ENCODE results near the gene GRWD1. TPM values are rescaled to one million over a fixed set of nuclear protein-coding genes. Genes with fewer than 3 reads are reported as not detected.

GRWD1 gene
- polyA plus RNA-seq, 1 experiment, result 20.0 TPM

DNA sequence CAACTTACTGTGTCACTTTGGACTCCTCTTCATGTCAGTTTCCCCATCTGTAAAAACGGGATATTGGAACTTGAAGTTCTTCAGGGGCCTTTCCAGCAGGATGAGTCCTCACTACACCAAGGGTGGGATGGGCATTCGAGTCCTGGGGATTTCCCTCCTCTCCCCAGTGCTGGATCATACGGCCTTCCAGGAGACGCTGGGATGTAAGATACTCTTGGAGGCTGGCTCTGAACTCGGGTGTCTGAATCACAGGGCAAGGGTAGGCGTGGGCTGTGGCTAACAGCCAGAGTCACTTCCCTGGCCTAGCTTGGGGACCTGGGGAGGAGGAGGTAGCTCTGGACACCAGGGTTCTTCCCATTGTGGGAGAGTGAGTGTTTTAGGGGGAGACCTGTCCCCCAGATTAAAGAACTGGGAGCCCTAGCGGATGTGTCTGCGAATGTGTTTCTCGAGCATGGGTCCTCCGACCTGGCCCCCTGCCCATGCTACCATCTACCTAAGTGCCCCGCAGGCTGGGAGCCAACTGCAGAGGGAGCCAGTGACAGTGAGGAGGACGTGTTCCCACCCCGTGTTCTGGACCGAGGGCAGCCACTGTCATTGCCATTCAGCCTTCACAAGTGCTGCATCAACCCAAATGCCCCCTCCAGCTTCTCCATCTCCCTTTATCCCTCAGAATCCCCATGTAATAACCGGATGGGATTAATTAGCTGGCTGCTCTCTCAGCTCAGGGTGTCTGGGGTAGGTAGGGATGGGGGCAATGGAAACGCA lies 21.0 kb downstream of the GRWD1 start:
- no peak for DNase-seq (ENCODE audit: low read depth)
- Histone ChIP-seq H3K4me3 (ENCODE audit: low read depth, low read length) (no peak overlapping the region), H3K27me3 (ENCODE audit: control insufficient read depth, insufficient read depth, low read length) (no peaks in the 10 kb centered on the region), H3K36me3 (ENCODE audit: control insufficient read depth, insufficient read depth, low read length) (peaks cover 10% of the 10 kb centered on the region)
- ChIA-PET CTCF (no interaction called here), POLR2A (no interaction called here)
- TF ChIP-seq, protein P1, sequence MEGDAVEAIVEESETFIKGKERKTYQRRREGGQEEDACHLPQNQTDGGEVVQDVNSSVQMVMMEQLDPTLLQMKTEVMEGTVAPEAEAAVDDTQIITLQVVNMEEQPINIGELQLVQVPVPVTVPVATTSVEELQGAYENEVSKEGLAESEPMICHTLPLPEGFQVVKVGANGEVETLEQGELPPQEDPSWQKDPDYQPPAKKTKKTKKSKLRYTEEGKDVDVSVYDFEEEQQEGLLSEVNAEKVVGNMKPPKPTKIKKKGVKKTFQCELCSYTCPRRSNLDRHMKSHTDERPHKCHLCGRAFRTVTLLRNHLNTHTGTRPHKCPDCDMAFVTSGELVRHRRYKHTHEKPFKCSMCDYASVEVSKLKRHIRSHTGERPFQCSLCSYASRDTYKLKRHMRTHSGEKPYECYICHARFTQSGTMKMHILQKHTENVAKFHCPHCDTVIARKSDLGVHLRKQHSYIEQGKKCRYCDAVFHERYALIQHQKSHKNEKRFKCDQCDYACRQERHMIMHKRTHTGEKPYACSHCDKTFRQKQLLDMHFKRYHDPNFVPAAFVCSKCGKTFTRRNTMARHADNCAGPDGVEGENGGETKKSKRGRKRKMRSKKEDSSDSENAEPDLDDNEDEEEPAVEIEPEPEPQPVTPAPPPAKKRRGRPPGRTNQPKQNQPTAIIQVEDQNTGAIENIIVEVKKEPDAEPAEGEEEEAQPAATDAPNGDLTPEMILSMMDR (IDR thresholded peaks at IDR 0.05; ENCODE audit: insufficient read depth, low read depth, low read length), result no peak

DNA sequence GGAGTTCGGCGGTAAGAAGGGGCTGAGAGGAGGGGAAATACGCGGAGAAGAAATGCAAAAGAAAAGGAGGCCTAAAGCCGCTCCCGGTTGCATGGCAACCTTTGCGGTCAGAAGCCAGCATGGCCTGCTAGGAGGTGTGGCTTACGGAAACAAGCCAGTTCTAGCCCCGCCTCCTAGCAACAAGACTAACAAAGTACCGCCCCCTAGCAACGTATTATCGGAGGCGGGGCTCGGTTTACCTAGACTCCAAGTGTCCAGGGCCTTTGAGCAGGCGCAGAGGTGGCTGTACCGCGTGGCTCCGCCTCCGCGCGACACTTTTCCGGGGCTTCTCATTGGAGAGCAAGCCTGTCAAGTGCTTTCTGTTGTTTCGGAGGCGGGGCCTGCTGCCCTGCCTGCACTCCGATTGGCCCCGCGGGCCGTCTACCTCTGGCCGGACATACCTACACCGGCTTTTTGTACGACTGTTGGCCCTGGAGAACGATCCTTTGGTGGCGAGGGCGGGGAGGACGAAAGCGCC lies 23.0 kb downstream of the GRWD1 start:
- ChIA-PET POLR2A (interaction anchor here (0.7 kb wide), 1 partner anchor 27 kb away, joined by 4 read pairs; no protein-coding TSS in a partner anchor), CTCF (interaction anchor here (1.3 kb wide), 1 partner anchor 77 kb away, joined by 3 read pairs; no protein-coding TSS in a partner anchor)

DNA sequence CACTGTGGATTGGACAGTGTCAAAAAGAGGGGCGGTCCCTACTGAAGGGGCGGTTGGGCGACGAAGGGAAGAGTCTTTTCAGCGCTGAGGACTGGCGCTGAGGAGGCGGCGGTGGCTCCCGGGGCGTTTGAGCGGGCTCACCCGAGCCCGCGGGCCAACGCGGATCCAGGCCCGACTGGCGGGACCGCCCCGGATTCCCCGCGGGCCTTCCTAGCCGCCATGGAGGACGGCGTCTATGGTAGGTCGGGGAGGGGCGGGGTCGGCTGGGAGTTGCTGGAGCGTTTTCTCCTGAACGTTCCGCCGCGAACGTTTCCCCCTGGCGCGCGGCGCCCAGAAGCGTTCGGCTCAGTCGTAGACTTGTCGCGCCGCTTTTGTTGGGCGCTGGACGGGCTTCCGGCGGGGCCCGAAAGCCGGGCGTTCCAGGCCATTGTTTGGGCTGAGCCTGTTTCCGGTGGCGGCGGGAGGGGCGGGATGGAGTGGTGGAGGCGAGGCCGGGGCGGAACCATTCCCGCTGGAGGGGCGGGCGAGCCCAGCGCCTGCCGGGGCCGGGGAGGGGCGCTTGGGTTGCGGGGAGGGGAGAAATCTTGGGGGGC lies 23.6 kb downstream of the GRWD1 start, which contains the start of gene CYTH2:
Gene CYTH2 (plus strand): TSS at position 81 of the 593 bp plus-strand sequence. CDS start 139 bp downstream, at position 220.
- CTCF ChIA-PET, result interaction anchor here (2.0 to 2.2 kb wide), 2 partner anchors 11 to 20 kb away, joined by 8 to 13 read pairs; no protein-coding TSS in a partner anchor
- H3K27me3 ChIP-seq (ENCODE audit: control insufficient read depth, insufficient read depth, low read length), result no peaks in the 10 kb centered on the region
- peaks cover 32% of the 10 kb centered on the region for H3K36me3 ChIP-seq (ENCODE audit: control insufficient read depth, insufficient read depth, low read length)
- TF ChIP-seq, protein P1 (IDR thresholded peaks at IDR 0.05; ENCODE audit: insufficient read depth, low read depth, low read length), result no peak
- POLR2A ChIA-PET, result interaction anchor here (0.7 kb wide), 1 partner anchor 27 kb away, joined by 4 read pairs; no protein-coding TSS in a partner anchor
- peak within 1 kb of the TSS; percentile 93 for H3K4me3 ChIP-seq (ENCODE audit: low read depth, low read length)
- no peak for DNase-seq (ENCODE audit: low read depth)

More for the DNA sequence above, 23.0 kb downstream of the GRWD1 start:
- H3K36me3 ChIP-seq (ENCODE audit: control insufficient read depth, insufficient read depth, low read length), result peaks cover 26% of the 10 kb centered on the region
- H3K4me3 ChIP-seq (ENCODE audit: low read depth, low read length), result peak overlapping the region; percentile 93
- DNase-seq (ENCODE audit: low read depth), result peak; percentile 100
- H3K27me3 ChIP-seq (ENCODE audit: control insufficient read depth, insufficient read depth, low read length), result no peaks in the 10 kb centered on the region
- TF ChIP-seq, protein P1 (IDR thresholded peaks at IDR 0.05; ENCODE audit: insufficient read depth, low read depth, low read length), result no peak

DNA sequence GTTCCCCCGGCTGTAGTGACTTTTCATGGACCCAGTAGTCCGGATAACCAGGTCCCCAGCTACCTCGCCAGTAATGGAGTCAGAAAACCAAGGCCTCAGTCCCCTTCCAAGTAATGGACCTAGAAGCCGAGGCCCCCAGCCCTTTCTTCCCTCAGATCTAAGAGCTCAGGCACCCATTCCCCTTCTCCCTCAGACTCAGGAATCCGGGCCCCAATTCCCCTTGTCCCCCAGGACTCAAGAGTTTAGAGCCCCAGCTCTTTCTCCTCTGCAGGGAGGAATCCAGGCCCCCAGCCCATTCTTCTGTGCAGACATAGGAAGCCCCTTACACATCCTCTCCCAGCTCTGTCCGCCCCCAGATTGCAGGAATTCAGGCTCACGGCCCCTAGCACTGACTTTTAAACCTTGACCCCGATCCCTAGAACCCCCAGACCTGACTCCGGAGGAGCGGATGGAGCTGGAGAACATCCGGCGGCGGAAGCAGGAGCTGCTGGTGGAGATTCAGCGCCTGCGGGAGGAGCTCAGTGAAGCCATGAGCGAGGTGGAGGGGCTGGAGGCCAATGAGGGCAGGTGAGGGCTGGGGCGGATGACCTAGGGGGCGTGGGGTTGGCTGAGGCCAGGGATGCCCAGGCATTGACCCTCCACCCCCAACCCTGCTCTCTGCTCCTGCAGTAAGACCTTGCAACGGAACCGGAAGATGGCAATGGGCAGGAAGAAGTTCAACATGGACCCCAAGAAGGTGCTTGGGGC lies 24.3 kb downstream of the GRWD1 start:
- ChIA-PET POLR2A (no interaction called here), CTCF (interaction anchor here (1.2 to 2.2 kb wide), 4 partner anchors 10 to 119 kb away, joined by 3 to 13 read pairs (median 6); no protein-coding TSS in a partner anchor)
- H3K27me3 ChIP-seq (ENCODE audit: control insufficient read depth, insufficient read depth, low read length), result no peaks in the 10 kb centered on the region
- H3K4me3 ChIP-seq (ENCODE audit: low read depth, low read length), result peak overlapping the region; percentile 93
- H3K36me3 ChIP-seq (ENCODE audit: control insufficient read depth, insufficient read depth, low read length), result peaks cover 39% of the 10 kb centered on the region
- DNase-seq (ENCODE audit: low read depth), result no peak
- TF ChIP-seq, protein P1 (IDR thresholded peaks at IDR 0.05; ENCODE audit: insufficient read depth, low read depth, low read length), result no peak

Measured in BJ (cell line).